Activated T-helper 1 cell treated with anti-CD3 and anti-CD28 coated beads, Interleukin-2, amount 50 U/mL, for 16 hours (primary cell): Measurements from ENCODE around the gene TNFRSF8.
A peak's percentile ranks its signal among the peaks of the same experiment; 100 is the strongest.

Experiments
- DNase-seq, 2 donors: peaks; one replicate each; pipeline ENCODE4 v3.0.0-alpha.2; 2020; ENCODE audit warnings: low read depth in 1 of 2, low spot score in 1 of 2

Gene TNFRSF8

DNA sequence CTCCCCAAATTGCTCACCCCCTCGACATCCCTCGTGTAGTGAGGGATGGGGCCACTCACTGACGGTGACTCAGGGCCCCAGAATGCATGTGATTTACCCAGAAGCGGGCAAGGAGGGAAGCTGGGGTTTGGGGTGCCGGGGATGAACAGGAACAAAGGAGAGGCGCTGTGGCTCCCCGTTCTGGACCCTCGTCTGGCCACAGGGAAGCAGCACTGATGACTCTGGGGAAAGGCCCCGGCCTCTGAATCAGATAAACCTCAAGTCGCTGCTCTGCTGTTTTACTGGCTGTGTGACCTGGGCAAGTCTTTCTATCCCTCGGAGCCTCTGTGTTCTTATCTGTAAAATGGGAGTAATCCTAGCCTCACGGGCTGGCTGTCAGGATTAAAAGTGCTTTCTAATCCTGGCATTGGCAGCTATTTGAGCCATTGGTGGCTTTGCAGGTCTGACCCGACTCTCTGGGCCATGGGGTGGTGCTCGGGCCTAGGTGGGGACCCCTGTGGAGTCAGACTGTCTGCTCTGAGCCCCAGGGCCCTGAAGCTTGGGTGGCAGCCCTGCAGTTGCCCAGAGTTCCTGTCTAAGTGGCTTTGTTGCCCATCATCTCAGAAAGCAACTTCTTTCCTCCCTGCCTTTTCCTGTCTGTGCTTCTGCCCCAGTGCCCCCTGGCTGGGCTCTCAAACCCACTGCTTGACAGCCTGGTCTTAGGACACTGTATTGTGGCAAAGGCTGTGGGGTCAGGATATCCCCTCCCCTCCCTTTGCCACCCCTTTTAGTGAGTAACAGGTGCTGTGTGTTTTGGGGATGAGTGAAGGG is 109.1 kb downstream of the TNFRSF8 start:
- DNase-seq: peak in 1 of 2 donors; percentile 43

DNA sequence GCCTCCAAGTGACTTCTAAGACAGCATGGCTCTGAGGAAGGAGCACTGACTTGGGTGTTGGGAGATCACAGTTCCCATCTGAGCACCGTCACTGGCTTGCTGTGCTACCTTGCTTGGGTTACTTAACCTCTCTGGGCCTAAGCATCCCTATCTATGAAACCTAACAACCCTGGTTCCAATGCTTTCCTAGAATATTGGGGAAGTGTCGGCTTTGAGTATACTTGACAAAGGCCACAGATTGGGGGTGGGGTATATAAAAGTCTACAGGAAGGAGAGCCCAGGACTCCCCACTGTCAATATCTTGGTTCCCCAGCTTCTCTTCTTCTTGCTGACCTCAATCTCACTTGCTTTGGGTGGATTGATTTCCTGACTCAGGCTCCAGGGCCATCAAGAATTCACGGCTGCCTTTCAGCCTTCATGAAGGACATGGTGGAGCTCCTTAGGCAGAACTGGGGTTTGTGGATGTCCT is 110.0 kb downstream of the TNFRSF8 start:
- DNase-seq: no peak

DNA sequence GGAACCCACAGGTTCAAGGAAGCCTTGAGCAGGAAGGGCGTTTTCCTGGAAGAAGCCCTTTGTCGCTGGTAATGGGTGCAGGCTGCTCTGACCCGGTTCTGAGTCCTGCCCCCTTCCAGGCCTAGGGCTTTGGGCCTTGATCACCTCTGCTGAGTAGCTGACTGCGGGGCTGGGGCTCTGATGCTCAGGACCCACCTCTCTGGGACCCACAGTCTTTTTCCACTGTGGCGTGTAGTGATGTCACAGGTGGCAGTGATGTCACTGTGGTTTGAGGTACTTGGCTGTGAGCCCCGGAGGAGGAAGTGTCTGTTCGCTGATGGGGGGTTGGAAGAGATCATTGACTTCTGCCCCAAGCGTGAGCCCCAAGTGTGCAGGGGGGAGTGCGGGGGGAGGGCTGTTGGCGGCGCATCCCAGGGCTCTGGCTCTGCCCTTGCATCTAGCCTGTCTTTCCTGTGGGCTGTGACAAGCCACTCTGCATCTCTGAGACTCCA is 110.6 kb downstream of the TNFRSF8 start:
- DNase-seq: peak; percentile 74 to 77

DNA sequence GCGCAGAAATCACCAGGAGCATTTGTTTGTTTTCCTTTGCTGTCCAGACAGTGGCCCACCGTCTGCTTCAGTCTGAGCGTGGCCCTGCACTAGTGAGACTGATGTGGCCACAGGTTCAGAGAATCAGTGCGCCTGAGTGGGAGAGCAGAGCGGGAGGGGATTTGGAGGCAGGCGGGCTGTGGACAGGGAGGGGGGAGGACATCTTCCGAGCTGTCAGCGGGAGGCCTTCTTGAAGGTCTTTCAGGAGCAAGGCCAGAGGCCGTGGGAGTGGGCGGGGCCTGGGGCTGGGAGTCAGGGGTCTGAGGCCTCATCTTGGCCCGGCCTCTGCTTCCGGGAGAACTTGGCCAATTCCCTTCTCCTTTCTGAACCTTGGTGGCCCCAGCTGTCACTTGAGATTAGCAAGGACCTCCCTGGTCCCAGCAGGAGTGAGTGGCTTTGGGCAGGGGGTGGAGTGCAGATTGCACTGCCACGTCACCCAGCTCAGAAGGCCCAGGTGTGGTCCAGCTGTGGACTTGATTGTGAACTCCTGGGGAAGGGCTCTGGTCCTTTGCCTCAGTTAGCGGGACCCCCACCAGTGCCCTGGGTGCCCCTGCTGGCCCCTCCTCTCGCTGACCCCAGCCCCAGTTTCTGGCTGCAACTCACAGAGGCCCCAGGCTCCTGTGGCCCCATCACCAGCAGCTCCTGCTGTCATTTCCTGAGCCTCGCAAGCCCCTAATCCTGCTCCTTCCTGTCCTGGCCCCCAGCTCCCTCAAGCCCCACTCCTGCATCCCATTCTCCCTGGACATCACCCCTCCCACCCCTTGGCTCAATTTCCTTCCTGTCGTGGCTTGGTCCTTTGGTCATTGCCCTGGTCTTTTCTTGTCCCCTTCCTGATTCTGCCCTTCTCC is 112.1 kb downstream of the TNFRSF8 start:
- DNase-seq: no peak

DNA sequence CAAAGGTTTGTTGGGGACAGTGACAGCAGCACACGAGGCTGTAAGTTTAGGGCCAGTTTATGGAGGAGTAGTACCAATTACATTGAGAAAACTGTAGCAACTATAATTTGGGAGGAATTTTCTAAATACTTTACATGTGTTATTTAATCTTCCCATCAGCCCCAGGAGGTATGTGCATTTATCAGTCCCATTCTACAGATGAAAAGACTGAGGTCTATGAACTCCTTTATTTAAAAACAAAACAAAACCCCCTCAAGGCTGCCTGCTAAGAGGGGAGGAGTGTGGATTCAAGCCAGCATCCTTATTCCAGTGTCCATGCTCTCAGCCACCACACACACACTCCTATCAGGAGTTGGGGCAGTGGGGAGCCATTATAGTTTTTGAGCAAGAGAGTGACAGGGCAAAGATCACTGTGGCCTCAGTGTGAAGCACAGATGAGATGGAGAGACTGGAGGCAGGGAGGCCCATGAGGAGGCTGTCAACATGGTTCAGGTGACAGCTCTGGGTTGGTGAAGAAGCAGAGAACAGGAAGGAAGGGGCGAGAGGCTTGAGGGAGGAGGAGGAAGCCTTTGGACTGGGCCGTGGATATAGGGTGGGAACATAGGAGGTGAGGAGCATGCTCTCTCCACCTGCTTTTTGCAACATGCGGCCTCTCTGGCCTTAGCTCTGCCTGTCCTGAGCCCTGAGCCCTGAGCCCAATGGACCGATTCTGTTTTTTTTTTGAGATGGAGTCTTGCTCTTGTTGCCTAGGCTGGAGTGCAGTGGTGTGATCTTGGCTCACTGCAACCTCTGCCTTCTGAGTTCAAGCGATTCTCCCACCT is 113.4 kb downstream of the TNFRSF8 start:
- no peak for DNase-seq

DNA sequence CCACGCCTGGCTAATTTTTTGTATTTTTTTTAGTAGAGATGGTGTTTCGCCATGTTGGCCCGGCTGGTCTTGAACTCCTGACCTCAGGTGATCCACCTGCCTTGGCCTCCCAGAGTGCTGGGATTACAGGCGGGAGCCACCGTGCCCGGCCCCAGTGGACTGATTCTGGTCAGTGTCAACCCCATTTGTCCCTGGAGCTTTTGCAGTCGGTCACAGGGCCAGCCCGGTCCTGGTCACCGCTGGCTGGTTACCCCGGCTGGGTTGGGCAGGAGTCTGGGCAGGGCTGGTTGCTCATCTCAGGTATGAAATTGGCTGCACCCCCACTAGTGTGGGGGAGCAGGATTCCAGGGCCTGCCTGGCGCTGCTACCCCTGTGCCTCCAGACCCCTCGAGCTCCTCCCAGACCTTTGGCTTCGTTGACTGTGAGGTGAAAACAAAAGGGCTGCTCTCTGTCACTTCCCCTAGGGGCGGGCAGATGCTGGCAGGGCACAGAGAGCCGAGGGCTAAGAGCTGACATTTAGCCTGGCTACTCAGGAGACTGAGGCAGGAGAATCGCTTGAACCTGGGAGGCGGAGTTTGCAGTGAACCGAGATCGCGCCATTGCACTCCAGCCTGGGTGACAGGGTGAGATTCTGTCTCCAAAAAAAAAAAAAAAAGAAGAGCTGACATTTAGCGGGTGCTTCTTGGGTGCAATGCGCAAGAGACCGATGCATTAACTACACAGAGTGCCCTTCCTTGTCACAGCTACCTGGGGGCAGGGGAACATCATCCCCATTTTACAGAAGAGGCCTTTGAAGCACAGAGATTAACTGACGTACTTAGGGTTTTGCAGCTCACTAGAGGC is 114.3 kb downstream of the TNFRSF8 start:
- DNase-seq: no peak

DNA sequence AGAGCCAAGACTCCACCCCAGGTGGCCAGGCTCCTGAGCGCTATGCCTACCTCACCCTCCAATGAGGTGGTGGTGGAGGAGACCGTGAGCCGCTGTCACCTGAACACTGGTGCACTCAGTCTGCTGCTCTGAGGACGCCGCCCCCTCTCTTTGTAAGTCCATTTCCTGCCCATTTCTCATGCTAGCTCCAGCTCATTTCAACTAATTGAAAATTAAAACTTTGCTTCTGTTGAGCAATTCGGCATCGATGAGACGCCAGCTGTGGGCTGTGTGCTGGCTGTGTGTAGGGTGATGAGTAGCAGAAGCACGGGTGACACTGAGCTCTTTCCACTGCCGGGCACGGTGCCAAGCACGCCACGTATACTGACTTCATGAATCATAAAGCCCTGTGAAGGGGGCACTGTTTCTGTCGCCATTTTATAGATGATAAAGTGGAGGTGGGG is 114.9 kb downstream of the TNFRSF8 start:
- DNase-seq: peak; percentile 89

DNA sequence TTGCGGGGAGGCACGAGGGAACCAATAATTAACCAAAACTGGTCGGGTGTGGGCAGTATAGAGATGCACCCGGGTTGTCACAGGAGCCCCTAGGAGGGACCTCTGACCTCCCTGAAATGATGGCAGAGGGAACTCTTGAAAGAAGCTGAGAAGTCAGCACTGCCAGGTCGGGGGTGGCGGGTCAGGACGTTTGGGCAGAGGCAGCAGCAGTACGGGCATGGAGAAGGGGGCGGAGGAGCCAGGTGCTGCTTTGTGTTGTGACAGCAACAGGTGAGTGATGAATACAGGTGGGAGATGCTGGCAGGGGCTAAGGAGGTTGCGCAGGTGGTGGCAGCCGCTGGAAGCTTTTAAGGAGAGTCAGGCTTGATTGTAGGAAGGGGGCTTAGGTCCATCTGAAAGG is 115.4 kb downstream of the TNFRSF8 start:
- DNase-seq: no peak

DNA sequence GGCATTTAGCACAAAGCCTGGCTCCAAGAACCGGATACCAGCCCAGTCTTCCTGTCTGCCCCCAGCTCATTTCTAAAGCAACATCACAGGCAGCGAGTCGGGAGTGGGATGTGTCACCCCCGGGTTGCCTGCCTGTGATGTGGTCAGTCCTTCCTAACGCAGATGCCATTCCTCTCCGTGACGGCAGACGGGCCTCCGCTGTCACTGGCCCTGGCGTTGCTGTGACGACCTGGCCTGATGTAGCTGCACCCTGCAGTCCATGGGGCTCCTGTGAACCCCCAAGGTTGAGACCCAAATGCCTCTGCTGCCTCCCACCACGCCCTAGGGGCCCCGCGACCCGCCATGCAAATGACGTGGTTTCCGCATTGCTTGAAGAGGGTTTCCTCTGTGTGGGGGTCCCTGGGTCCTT is 116.0 kb downstream of the TNFRSF8 start:
- DNase-seq: peak; percentile 62 to 76

DNA sequence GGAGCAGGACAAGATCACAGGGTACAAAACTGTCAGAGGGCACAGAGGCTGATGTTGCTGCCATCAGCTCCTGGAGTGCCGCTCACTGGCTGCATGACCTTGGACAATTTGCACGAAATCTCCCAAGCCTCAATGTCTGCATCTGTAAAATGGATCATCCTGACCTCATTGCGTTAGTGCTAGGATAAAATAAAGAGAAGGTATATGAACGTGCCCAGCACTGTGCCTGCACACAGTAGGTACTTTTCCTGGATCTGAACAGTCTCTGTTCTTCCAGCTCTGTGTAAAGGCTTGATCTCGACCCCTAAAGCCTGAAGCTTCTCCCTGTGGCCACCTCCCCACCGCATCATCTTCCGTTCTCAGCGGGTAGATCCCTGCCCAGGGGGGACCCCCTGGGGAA is 116.6 kb downstream of the TNFRSF8 start:
- no peak for DNase-seq

DNA sequence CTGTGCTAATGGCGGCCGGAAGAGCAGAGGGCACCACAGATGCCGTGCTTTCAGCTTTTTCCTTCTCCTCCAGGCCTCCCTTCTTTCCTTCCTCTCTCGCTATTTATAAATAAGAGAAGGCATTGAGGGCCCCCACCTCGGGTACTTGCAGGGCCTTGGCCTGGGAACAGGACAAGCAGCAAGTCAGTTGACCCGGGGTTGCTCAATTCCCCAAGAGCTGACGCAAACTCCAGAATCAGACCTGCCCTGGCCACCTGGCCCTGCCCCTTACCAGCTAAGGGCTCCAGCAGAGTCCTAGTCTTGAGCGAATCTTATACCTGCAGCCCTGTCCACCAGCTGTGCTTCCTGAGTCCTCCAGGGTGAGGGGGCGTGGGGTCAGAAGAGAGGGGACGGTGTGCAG is 117.2 kb downstream of the TNFRSF8 start:
- no peak for DNase-seq

DNA sequence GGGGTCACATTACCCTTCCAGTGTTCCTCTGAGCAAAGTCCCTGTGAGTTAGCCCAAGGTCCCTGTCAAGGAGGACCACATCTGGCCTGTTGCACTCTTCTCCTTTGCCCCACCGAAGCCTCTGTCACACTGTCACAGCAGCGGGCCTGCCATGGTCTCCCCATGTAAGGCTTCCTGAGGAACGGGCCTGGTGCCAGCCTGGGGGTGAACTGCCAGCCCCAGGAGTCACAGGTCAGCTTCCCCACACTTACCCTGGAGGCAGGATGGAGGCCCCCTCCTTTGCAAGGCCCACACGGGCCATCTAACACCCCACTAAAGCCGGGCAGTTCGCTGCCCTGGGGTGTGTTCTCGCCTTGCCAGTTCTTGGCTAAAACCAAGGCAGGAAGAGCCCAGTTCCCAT is 117.8 kb downstream of the TNFRSF8 start:
- no peak for DNase-seq

DNA sequence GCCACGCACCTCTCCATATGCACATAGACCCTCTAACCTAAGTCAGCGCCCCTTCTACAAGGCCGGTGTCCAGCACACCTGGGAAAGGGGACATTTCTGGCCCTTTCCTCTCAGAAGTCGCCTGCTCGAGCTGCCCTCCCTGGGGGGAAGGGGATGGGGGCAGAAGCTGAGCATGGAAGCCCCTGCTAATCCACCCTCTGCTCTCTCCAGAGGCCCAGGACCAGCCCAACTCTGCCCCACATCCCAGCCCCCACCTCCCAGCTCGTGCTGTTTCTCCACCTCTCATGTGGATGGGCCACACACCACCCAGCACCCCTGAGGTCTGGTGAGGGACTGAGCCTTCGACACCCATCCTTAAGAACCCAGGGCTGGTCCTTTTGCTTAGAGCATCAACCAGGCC is 118.5 kb downstream of the TNFRSF8 start:
- DNase-seq: no peak

DNA sequence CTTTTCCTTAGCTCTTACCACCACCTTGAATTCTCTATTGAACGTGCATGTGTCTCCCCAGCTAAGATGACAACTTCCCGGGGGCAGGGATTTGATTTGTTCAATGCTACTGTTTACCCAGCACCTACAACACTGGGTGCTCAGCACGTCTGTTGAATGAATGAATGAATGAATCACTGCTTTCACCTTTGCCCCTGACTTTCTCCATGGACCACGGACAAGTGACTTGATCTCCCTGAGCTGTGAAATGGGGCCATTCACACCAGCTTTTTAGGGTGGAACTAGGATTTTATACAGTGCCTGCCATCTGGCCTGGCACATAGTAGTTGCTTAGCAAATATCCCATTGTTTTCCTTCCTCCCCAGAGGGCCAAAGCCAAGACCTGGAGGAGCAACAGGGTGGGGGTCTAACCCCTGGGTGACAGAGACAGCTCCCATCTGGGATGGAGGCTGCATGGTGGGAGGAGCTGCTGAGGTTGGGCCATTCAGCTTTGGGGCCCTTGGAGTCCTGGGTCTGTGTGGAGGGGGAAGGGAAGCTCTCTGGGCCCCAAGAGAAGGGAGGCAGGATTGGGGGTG is 119.4 kb downstream of the TNFRSF8 start:
- DNase-seq: no peak

DNA sequence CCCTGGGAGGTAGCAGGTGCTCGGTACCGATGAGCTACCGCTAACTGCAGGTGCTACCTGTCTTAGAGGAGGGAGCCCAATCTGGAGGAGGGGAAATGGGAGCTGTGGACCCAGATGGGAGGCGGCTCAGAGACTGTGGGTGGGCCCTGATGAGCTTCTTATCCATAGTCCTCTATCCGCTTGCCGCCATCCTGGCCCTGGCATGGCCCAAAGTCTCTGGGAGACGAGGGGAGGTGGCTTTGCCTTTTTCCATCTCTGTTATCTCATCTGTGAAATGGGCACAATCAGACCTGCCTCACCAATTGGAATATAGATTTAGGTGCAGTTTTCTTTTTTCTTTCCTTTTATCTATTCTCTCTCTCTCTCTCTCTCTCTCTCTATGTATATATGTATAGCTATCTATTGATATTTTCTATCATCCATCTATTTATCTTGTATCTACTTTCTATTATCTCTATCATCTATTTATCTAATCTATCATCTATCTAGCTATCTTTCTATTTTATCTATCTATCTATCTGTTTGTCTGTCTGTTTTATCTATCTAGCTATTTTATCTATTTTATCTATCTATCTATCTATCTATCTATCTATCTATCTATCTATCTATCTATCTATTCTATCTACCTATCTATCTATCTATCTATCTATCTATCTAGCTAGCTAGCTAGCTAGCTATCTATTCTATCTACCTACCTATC is 120.1 kb downstream of the TNFRSF8 start:
- no peak for DNase-seq

DNA sequence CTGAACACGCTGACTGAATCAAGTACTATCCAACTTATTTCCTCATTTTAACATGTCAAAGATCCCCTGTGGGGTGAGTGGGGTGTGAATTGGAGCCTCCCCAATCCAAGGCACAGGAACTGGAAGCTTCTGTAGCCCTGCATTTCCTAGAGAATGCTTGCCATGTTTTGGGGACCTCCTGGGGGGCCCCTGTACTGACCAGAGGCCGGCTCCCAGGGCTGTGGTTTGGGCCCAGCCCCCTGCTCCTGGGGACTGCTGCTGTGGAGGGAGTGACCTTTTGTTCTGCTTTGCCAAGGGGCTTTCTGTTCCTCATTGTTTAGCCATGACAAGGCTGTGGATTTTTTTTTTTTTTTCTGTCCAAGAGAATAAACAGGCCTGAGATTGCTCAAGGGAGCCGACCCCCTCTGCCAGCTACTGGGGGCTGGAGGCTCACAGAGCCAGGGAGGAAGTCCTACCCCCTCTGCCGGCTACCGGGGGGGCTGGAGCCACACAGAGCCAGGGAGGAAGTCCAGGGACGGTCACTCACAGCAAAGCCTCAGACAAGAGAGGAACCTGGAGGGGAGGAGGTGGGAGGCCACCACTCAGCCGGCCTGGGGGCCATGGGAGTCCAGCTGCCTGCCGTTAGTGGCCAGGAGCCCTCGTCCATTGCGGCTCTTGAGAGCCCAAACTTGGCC is 121.0 kb downstream of the TNFRSF8 start:
- DNase-seq: no peak

DNA sequence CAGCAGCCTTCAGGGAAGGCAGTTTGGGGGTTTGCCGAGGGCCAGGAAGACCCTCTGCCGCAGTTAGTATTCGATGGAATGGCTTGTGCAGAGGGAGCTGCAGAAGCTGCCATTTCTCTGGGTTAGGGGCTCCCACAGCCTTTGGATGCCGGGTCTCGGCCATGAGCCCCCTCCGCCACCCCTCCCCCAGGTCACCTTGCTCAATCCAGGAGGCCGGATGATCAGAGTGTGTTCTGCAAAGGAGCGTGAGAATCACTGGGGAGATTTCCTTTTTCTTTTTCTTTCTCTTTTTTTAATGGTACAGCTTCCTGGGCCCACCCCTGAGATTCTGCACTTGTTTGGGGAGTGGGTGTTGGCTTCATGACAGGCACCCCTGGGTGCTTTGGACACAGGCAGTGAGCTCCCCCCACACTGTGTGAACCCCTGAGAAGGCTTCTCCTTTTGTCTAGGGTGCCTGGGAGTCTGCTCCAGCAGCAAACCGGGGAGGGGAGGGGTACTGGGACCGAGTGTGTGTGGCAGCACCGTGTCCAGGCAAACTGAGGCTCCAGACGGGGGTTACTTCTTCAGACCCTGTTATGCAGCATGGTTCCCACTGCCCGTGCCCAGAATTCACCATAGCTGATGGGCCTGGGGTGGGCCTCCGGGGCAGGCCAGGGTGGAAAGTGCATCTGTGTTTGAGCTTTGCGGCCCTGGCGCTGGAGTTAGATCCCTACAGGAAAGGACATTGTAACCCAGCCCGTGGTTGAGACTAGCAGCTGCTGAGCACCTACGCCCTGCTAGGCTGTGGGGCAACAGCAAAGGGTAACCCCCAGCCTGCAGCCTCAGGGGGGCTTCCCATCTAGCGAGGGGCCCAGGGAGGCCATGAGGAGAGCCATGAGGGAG is 122.2 kb downstream of the TNFRSF8 start:
- DNase-seq: no peak
